Tibial nerve (tissue), 4 donors: ENCODE results near the gene COX17.

Source experiments
- EP300 ChIP-seq, 2 donors: sonication (generic); formaldehyde crosslinking; IDR thresholded peaks; one replicate each; pipeline ENCODE4 v1.6.1; 2017; ENCODE audit warnings: antibody characterized with exemption in 2 of 2, mild to moderate bottlenecking in 1 of 2
- POLR2A ChIP-seq, 2 donors: fragments of 450-650 bp; IDR thresholded peaks; one replicate each; pipeline ENCODE4 v1.6.1; 2017; ENCODE audit warnings: antibody characterized with exemption in 2 of 2, mild to moderate bottlenecking in 2 of 2, moderate library complexity in 2 of 2
- TF ChIP-seq, protein P1 (sequence below), 5 experiments: fragments of 200-600 bp in 3 of 5; fragments of 450-650 bp in 2 of 5; sonication (generic) in 3 of 5; IDR thresholded peaks; one replicate each; pipeline ENCODE4 v1.5.1; 2016 to 2019; ENCODE audit warnings: antibody characterized with exemption in 5 of 5, mild to moderate bottlenecking in 3 of 5, moderate library complexity in 2 of 5

DNA sequence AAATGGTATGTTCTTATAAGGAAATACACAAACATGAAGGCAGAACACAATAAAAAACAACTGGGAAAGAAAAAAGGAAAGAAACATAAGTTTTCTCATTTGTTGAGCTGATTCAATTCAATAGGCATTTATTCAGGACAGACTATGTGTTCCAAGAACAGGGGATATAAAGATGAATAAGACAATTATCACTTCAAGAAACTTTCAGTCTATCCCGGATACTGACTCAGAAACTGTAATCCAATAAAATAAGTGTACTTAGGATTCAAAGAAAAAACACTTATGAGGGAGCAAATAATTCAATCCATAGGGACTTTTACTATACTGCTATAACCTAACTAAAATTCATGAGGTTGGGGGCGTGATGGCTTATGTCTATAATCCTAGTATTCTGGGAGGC is 13.3 kb downstream of the COX17 start:
- TF ChIP-seq EP300 (IDR thresholded peaks at IDR 0.05): no peak
- TF ChIP-seq, protein P1, sequence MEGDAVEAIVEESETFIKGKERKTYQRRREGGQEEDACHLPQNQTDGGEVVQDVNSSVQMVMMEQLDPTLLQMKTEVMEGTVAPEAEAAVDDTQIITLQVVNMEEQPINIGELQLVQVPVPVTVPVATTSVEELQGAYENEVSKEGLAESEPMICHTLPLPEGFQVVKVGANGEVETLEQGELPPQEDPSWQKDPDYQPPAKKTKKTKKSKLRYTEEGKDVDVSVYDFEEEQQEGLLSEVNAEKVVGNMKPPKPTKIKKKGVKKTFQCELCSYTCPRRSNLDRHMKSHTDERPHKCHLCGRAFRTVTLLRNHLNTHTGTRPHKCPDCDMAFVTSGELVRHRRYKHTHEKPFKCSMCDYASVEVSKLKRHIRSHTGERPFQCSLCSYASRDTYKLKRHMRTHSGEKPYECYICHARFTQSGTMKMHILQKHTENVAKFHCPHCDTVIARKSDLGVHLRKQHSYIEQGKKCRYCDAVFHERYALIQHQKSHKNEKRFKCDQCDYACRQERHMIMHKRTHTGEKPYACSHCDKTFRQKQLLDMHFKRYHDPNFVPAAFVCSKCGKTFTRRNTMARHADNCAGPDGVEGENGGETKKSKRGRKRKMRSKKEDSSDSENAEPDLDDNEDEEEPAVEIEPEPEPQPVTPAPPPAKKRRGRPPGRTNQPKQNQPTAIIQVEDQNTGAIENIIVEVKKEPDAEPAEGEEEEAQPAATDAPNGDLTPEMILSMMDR (IDR thresholded peaks at IDR 0.05): no peak
- TF ChIP-seq POLR2A (IDR thresholded peaks at IDR 0.05): no peak
